K562 (cell line): ENCODE data around the gene CCNL1. TPM values are rescaled to one million over a fixed set of nuclear protein-coding genes. Genes with fewer than 3 reads are reported as not detected.

ENCODE experiments used
- ATAC-seq: fragments of 200-7000 bp; cut with Tn5 transposase; 3 replicates; pipeline ENCODE4 v1.9.1; 2020; ENCODE audit warnings: moderate library complexity
- BruUV-seq: library from RNA; stranded (reverse); fragments of 400-500 nt; replicated peaks from 2 replicates; lab custom pipeline; 2021; lab: Mats Ljungman, UMichigan
- CTCF ChIA-PET: fragments of 300-600 bp; formaldehyde crosslinking; extraction: SDS; loops from one replicate; lab custom pipeline; 2021; ENCODE audit warnings: low intra/inter-chr PET ratio; lab: Yijun Ruan, JAX
- POLR2A ChIA-PET: fragments of 300-600, 350-650 bp; sonication (Branson Sonifier 250); formaldehyde crosslinking; extraction: SDS; loops from one replicate; lab custom pipeline; 2021; ENCODE audit warnings: antibody characterized with exemption, inconsistent platforms; lab: Yijun Ruan, JAX
- DNase-seq, 4 experiments: peaks; one replicate each; pipeline versions ENCODE4 v3.0.0 to v3.0.0-alpha.2; 2011 to 2018; ENCODE audit warnings: low spot score in 3 of 4, mixed read lengths in 3 of 4; ENCODE audit errors: extremely low read depth in 1 of 4
- FAIRE-seq: peaks from 2 replicates; lab custom pipeline; 2011; peaks lifted over from hg19 to GRCh38; lab: Jason Lieb, UNC
- H2AFZ ChIP-seq: 2 replicates; pipeline ENCODE4 v1.6.0; 2011; ENCODE audit warnings: low read depth, low read length, control low read depth, inconsistent platforms
- H3K27ac ChIP-seq: fragments of 200-600 bp; 3 replicates; pipeline ENCODE4 v1.8.0; 2011; ENCODE audit warnings: low read depth, mild to moderate bottlenecking, control low read depth, inconsistent platforms, low read length, moderate library complexity, mixed read lengths; ENCODE audit errors: extremely low read depth
- H3K27me3 ChIP-seq, 2 experiments: fragments of 300-600 bp in 1 of 2; 2 replicates in 1 of 2; 3 replicates in 1 of 2; pipeline versions ENCODE4 v1.6.0 to v1.8.0; 2011; ENCODE audit warnings: inconsistent platforms in 2 of 2, low read length in 2 of 2, mild to moderate bottlenecking in 1 of 2, mixed read lengths in 1 of 2, moderate library complexity in 1 of 2; ENCODE audit not compliant: control insufficient read depth in 2 of 2, insufficient read depth in 2 of 2
- H3K36me3 ChIP-seq: fragments of 300-600 bp; 3 replicates; pipeline ENCODE4 v1.8.0; 2011; ENCODE audit warnings: mild to moderate bottlenecking, low read length, inconsistent platforms; ENCODE audit not compliant: control insufficient read depth, insufficient read depth
- H3K4me1 ChIP-seq, 2 experiments: fragments of 200-600 bp in 1 of 2; replicated peaks in 1 of 2; 2 replicates in 1 of 2; 3 replicates in 1 of 2; pipeline versions ENCODE4 v1.5.1 to v1.8.0; 2011; ENCODE audit warnings: inconsistent platforms in 2 of 2, low read length in 2 of 2, mild to moderate bottlenecking in 1 of 2, mixed read lengths in 1 of 2, moderate library complexity in 1 of 2; ENCODE audit not compliant: control insufficient read depth in 2 of 2, insufficient read depth in 2 of 2
- H3K4me2 ChIP-seq: 2 replicates; pipeline ENCODE4 v1.6.1; 2011; ENCODE audit warnings: low read length, control low read depth, inconsistent platforms, mixed read lengths; ENCODE audit not compliant: insufficient read depth
- H3K4me3 ChIP-seq: fragments of 200-600 bp; sonication (generic), shearing (Covaris generic); 2 replicates; pipeline ENCODE4 v1.5.1; 2016; ENCODE audit warnings: control low read depth, inconsistent platforms
- H3K79me2 ChIP-seq: fragments of 200-600 bp; 3 replicates; pipeline ENCODE4 v1.8.0; 2011; ENCODE audit warnings: low read length, inconsistent platforms; ENCODE audit not compliant: control insufficient read depth, insufficient read depth
- H3K9ac ChIP-seq, 2 experiments: 2 replicates each; pipeline versions ENCODE4 v1.6.0 to v1.6.1; 2011; ENCODE audit warnings: low read depth in 2 of 2, low read length in 2 of 2, control low read depth in 1 of 2, inconsistent platforms in 1 of 2, mild to moderate bottlenecking in 1 of 2, mixed read lengths in 1 of 2; ENCODE audit not compliant: insufficient read depth in 1 of 2
- H3K9me1 ChIP-seq: one replicate; pipeline ENCODE4 v1.6.0; 2011; ENCODE audit warnings: inconsistent platforms, mild to moderate bottlenecking, low read length, moderate library complexity; ENCODE audit not compliant: control insufficient read depth, insufficient read depth
- H3K9me3 ChIP-seq: replicated peaks from 2 replicates; pipeline ENCODE4 v1.5.1; 2011; ENCODE audit warnings: low read depth, low read length, inconsistent platforms; ENCODE audit not compliant: control insufficient read depth, insufficient read depth
- H4K20me1 ChIP-seq: replicated peaks from 2 replicates; pipeline ENCODE4 v1.6.1; 2011; ENCODE audit warnings: low read length, inconsistent platforms, mixed read lengths; ENCODE audit not compliant: control insufficient read depth, insufficient read depth
- CBFA2T2 ChIP-seq: fragments of 450-650 bp; conservative IDR thresholded peaks from 2 replicates; pipeline ENCODE4 v1.6.1; 2017; ENCODE audit warnings: mild to moderate bottlenecking
- ETS2 ChIP-seq: IDR thresholded peaks from 2 replicates; pipeline ENCODE4 v1.6.1; 2016; ENCODE audit warnings: borderline replicate concordance, missing genetic modification characterization, mild to moderate bottlenecking, moderate library complexity, missing compliant biosample characterization; ENCODE audit not compliant: poor library complexity, severe bottlenecking
- FOSL1 ChIP-seq: fragments of 200-800 bp; sonication (Bioruptor generic); conservative IDR thresholded peaks from 2 replicates; pipeline ENCODE4 v1.6.1; 2016; ENCODE audit warnings: missing genetic modification characterization, missing compliant biosample characterization
- RAD21 ChIP-seq, 2 experiments: fragments of 250-450 bp in 1 of 2; fragments of 450-650 bp in 1 of 2; sonication (Bioruptor Pico) in 1 of 2; formaldehyde crosslinking in 1 of 2; IDR thresholded peaks in 1 of 2; conservative IDR thresholded peaks in 1 of 2; 2 replicates each; pipeline versions ENCODE4 v1.4.0 to v1.8.0; 2020 to 2022; ENCODE audit warnings: mild to moderate bottlenecking in 2 of 2, moderate library complexity in 1 of 2
- ZNF431 ChIP-seq: sonication (generic); formaldehyde crosslinking; IDR thresholded peaks from 2 replicates; pipeline ENCODE4 v1.8.0; 2022; ENCODE audit warnings: mild to moderate bottlenecking, missing genetic modification reagents
- WGBS: fragments of 100-300 bp; shearing (Covaris generic); methylation state at CpG from one replicate; pipeline ENCODE4 v1.1.6; 2016; ENCODE audit warnings: low coverage, mixed read lengths; ENCODE audit not compliant: insufficient coverage; ENCODE audit errors: missing lambda C conversion rate; 5-methylcytosine and 5-hydroxymethylcytosine counted together
- in situ Hi-C: fragments of 300-500 bp; cut with MboI; formaldehyde crosslinking; loops from 4 replicates; pipeline ENCODE4 v1.15.0; 2018; ENCODE audit warnings: inconsistent platforms, mixed read lengths
- intact Hi-C: fragments of 100-400 bp; cut with micrococcal nuclease; formaldehyde crosslinking; loops from 2 replicates; pipeline ENCODE4 v1.14.2; 2022
- polyA plus RNA-seq, 8 experiments: library from polyadenylated mRNA; depleted of rRNA in 4 of 8; stranded (reverse) in 5 of 8; unstranded in 3 of 8; fragments of >200 nt; fragmentation: Nextera tagmentation in 2 of 8; fragmentation: Illumina TruSeq in 1 of 8; extraction: Ambion mirVana in 2 of 8; extraction: Trizol in 1 of 8; gene quantifications; 2 replicates each; pipeline versions ENCODE4 v1.2.1 to v1.2.3, GENCODE V29; 2011 to 2014; ENCODE audit warnings: inconsistent platforms in 1 of 8, missing spikeins in 1 of 8
- total RNA-seq, 7 experiments: library from RNA; depleted of rRNA in 6 of 7; stranded (reverse); fragments of >200 nt in 6 of 7; fragmentation: Illumina TruSeq in 2 of 7; extraction: Trizol in 2 of 7; gene quantifications; 2 replicates each; pipeline versions ENCODE4 v1.2.1 to v1.2.3, GENCODE V29; 2011 to 2021; ENCODE audit warnings: low replicate concordance in 1 of 7
- TF ChIP-seq, protein P1 (sequence below): fragments of 250-450 bp; sonication (Bioruptor Pico); IDR thresholded peaks from 2 replicates; pipeline ENCODE4 v1.9.0; 2021; ENCODE audit warnings: mild to moderate bottlenecking, inconsistent platforms

Gene CCNL1
- total and polyA plus RNA-seq, 9 of the 15 experiments (the other 6 are each of a cell fraction or from before 2014, with no cell fraction given): 16.1 to 186 (median 132) TPM

DNA sequence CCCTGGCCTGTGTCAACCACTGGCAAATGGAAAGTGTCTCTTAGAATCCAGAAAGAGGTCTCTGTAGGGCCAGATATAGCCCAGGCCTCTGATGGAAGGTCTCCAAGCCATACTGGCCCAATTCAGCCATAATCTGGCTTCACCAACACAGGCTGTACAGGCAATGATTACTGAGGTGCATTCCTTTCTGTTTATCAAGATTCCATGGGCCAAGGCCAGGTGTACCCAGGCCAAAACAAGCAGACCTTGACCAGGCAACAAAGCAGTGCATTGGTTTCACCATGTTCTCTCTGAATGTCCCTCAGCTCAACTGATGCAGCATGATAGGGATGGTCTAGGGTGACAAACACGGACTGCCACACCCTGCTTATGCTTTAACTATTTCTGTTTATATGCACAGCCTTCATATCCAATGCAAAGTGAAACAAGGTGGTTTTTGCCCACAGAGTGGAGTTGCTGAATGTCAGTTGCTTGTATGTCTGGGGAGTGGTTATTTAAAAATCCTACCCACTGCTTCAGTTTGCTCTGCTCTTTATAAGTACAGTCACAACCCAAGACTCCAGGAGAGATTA lies 25.2 kb downstream of the CCNL1 start:
- intact Hi-C loops (loop anchor here (5.0 to 10.0 kb wide), 6 partner anchors 103 to 1137 kb away; no protein-coding TSS in a partner anchor), in situ Hi-C loops (loop anchor here (5.0 to 25.0 kb wide), 4 partner anchors 307 to 987 kb away; partner anchors contain the start of gene LEKR1)
- H3K27ac ChIP-seq: no peak overlapping the region
- peaks cover 22 to 34% of the 10 kb centered on the region in 2 experiments for H3K4me1 ChIP-seq
- ChIA-PET POLR2A (interaction anchor here (0.7 to 1.7 kb wide), 2 partner anchors 46 to 593 kb away, joined by 3 to 9 read pairs; no protein-coding TSS in a partner anchor), CTCF (interaction anchor here (4.1 kb wide), 1 partner anchor 460 kb away, joined by 48 read pairs; the partner anchor contains the start of gene TIPARP)
- no peak overlapping the region for H3K4me3 ChIP-seq
- no peaks in the 10 kb centered on the region for H3K9me1 ChIP-seq
- H3K4me2 ChIP-seq: no peak overlapping the region
- no peaks in the 10 kb centered on the region for H4K20me1 ChIP-seq
- no peaks in the 10 kb centered on the region for H3K79me2 ChIP-seq
- no peaks in the 10 kb centered on the region for H3K36me3 ChIP-seq
- no peaks in the 10 kb centered on the region for H3K9me3 ChIP-seq
- 0 out of 2 replicates have a peak overlapping the region, but pooled peaks have one; percentile 2 for H2AFZ ChIP-seq
- TF ChIP-seq FOSL1 (tag): no peak
- TF ChIP-seq CBFA2T2: peak; percentile 20
- TF ChIP-seq ETS2 (tag): no peak
- no peak for TF ChIP-seq RAD21 (CRISPR knock-in tag; conservative IDR thresholded peaks at IDR 0.05 in 1 of 2, IDR thresholded peaks at IDR 0.05 in 1 of 2)
- TF ChIP-seq, protein P1, sequence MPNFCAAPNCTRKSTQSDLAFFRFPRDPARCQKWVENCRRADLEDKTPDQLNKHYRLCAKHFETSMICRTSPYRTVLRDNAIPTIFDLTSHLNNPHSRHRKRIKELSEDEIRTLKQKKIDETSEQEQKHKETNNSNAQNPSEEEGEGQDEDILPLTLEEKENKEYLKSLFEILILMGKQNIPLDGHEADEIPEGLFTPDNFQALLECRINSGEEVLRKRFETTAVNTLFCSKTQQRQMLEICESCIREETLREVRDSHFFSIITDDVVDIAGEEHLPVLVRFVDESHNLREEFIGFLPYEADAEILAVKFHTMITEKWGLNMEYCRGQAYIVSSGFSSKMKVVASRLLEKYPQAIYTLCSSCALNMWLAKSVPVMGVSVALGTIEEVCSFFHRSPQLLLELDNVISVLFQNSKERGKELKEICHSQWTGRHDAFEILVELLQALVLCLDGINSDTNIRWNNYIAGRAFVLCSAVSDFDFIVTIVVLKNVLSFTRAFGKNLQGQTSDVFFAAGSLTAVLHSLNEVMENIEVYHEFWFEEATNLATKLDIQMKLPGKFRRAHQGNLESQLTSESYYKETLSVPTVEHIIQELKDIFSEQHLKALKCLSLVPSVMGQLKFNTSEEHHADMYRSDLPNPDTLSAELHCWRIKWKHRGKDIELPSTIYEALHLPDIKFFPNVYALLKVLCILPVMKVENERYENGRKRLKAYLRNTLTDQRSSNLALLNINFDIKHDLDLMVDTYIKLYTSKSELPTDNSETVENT: no peak
- TF ChIP-seq ZNF431 (CRISPR knock-in tag): no peak
- 0 out of 4 replicates have a peak overlapping the region, but pooled peaks of 1 of the 2 experiments have one; percentile 2 for H3K9ac ChIP-seq
- WGBS: 0% methylated on average over 1 of the region's 1 CpG
- ATAC-seq (peak; percentile 5; the same call in 1 of the 3 replicates), DNase-seq (no peak), FAIRE-seq (no peak)
- H3K27me3 ChIP-seq: no peaks in the 10 kb centered on the region
- no TSS peak for BruUV-seq
